Measurements from ENCODE around the gene CCDC18. TPM values are rescaled to one million over a fixed set of nuclear protein-coding genes. Genes with fewer than 3 reads are reported as not detected.
"Not testable (repeated sequence)": the region's sequence is repeated elsewhere in the genome, so short reads cannot be mapped to it uniquely, and the experiment has no call there.

Gene CCDC18
- total RNA-seq, 1 experiment from 2014 or later = 18.1 TPM

- CTCF ChIA-PET = interaction anchor here (1.5 kb wide), 1 partner anchor 29 kb away, joined by 4 read pairs; no protein-coding TSS in a partner anchor
- Histone ChIP-seq H3K79me2 (ENCODE audit: insufficient read depth, low read length) (no peaks in the 10 kb centered on the region), H2AFZ (ENCODE audit: low read depth, low read length, poor library complexity, severe bottlenecking) (no peak overlapping the region), H3K4me3 (replicated peaks in 1 of 2; ENCODE audit: low read depth in 1 of 2, low read length in 2 of 2) (no peak overlapping the region), H3K9ac (ENCODE audit: low read length) (no peak overlapping the region), H3K9me3 (ENCODE audit: control insufficient read depth in 1 of 2, insufficient read depth in 1 of 2, low read depth in 1 of 2, low read length in 2 of 2) (no peaks in the 10 kb centered on the region), H3K27me3 (ENCODE audit: insufficient read depth, low read length) (no peaks in the 10 kb centered on the region), H3K4me2 (ENCODE audit: low read length) (no peak overlapping the region), H3K36me3 (ENCODE audit: control insufficient read depth in 1 of 2, insufficient read depth in 2 of 2, low read length in 2 of 2) (no peaks in the 10 kb centered on the region), H3K9me2 (ENCODE audit: insufficient read depth) (no peaks in the 10 kb centered on the region), H3K4me1 (ENCODE audit: control insufficient read depth in 1 of 2, insufficient read depth in 2 of 2, low read length in 2 of 2) (no peaks in the 10 kb centered on the region), H3K27ac (ENCODE audit: low read depth, low read length) (no peak overlapping the region), H4K20me1 (ENCODE audit: insufficient read depth) (no peaks in the 10 kb centered on the region)
- no peak for DNase-seq (ENCODE audit: low read depth, low spot score)
- ATAC-seq = no peak
- intact Hi-C loops (cut with micrococcal nuclease) = no loop called here
- RAD21 ChIA-PET (ENCODE audit: low non-redundant PET in 1 of 2, low total read pairs in 2 of 2, uncharacterized antibody in 2 of 2, unreplicated experiment in 2 of 2) = no interaction called here
- POLR2A ChIA-PET = interaction anchor here (0.5 to 0.9 kb wide), 2 partner anchors 69 to 175 kb away, joined by 3 read pairs; no protein-coding TSS in a partner anchor
- TF ChIP-seq SP1 (IDR thresholded peaks at IDR 0.05; ENCODE audit: low read depth) = no peak
- TF ChIP-seq EZH2phosphoT487 (IDR thresholded peaks at IDR 0.05; ENCODE audit: borderline replicate concordance) = no peak
- no peak for TF ChIP-seq TCF7L2 (IDR thresholded peaks at IDR 0.05; ENCODE audit: borderline replicate concordance, extremely low read depth, insufficient read depth, insufficient read length)
- no peak for TF ChIP-seq ATF3 (IDR thresholded peaks at IDR 0.05)
- TF ChIP-seq YY1 (IDR thresholded peaks at IDR 0.05; ENCODE audit: extremely low read depth, insufficient replicate concordance, low read depth, low read length) = no peak
- no peak for TF ChIP-seq ZFX (IDR thresholded peaks at IDR 0.05)
- no TSS peak for BruUV-seq (replicated peaks)
These were observed 95.2 kb downstream of the CCDC18 start for GRCh38 chr1:93275634-93276295.

- H3K27ac ChIP-seq (ENCODE audit: low read depth, low read length); H3K4me2 ChIP-seq (ENCODE audit: low read length); H3K9me2 ChIP-seq (ENCODE audit: insufficient read depth); H3K36me3 ChIP-seq (ENCODE audit: control insufficient read depth in 1 of 2, insufficient read depth in 2 of 2, low read length in 2 of 2); ATAC-seq; H3K9ac ChIP-seq (ENCODE audit: low read length); intact Hi-C loops (cut with micrococcal nuclease); H3K4me3 ChIP-seq (replicated peaks in 1 of 2; ENCODE audit: low read depth in 1 of 2, low read length in 2 of 2); H3K27me3 ChIP-seq (ENCODE audit: insufficient read depth, low read length); H3K4me1 ChIP-seq (ENCODE audit: control insufficient read depth in 1 of 2, insufficient read depth in 2 of 2, low read length in 2 of 2); H3K9me3 ChIP-seq (ENCODE audit: control insufficient read depth in 1 of 2, insufficient read depth in 1 of 2, low read depth in 1 of 2, low read length in 2 of 2); H3K79me2 ChIP-seq (ENCODE audit: insufficient read depth, low read length); CTCF ChIA-PET; H4K20me1 ChIP-seq (ENCODE audit: insufficient read depth); POLR2A ChIA-PET; RAD21 ChIA-PET (ENCODE audit: low non-redundant PET in 1 of 2, low total read pairs in 2 of 2, uncharacterized antibody in 2 of 2, unreplicated experiment in 2 of 2); BruUV-seq (replicated peaks); H2AFZ ChIP-seq (ENCODE audit: low read depth, low read length, poor library complexity, severe bottlenecking); DNase-seq (ENCODE audit: low read depth, low spot score): not testable (repeated sequence)
These were observed 97.0 kb downstream of the CCDC18 start for GRCh38 chr1:93277530-93277929.

Measured in HCT116 (cell line).